DND-41 (cell line): ENCODE data around the gene CASP4.
A peak's percentile ranks its signal among the peaks of the same experiment; 100 is the strongest.

ENCODE experiments used
- ATAC-seq: fragments of 200-7000 bp; cut with Tn5 transposase; 3 replicates; pipeline ENCODE4 v1.9.1; 2021; ENCODE audit warnings: low read depth; ENCODE audit not compliant: insufficient read depth
- DNase-seq: peaks from one replicate; pipeline ENCODE4 v3.0.0-alpha.2; 2020
- H2AFZ ChIP-seq: 2 replicates; pipeline ENCODE4 v1.6.0; 2012; ENCODE audit warnings: low read depth, low read length
- H3K27ac ChIP-seq: 2 replicates; pipeline ENCODE4 v1.5.1; 2012; ENCODE audit warnings: low read length, inconsistent platforms
- H3K27me3 ChIP-seq: fragments of 200-600 bp; sonication (generic); 2 replicates; pipeline ENCODE4 v1.6.0; 2012; ENCODE audit warnings: low read length, mild to moderate bottlenecking, inconsistent platforms; ENCODE audit not compliant: insufficient read depth, poor library complexity
- H3K36me3 ChIP-seq: 2 replicates; pipeline ENCODE4 v1.5.1; 2012; ENCODE audit warnings: low read length, inconsistent platforms; ENCODE audit not compliant: insufficient read depth
- H3K4me1 ChIP-seq: 2 replicates; pipeline ENCODE4 v1.5.1; 2012; ENCODE audit warnings: mild to moderate bottlenecking, low read length; ENCODE audit not compliant: insufficient read depth
- H3K4me2 ChIP-seq: 2 replicates; pipeline ENCODE4 v1.6.0; 2012; ENCODE audit warnings: mild to moderate bottlenecking, moderate library complexity, low read length, inconsistent platforms; ENCODE audit not compliant: insufficient read depth
- H3K4me3 ChIP-seq, 2 experiments: fragments of 200-600 bp in 1 of 2; shearing (Covaris generic) in 1 of 2; 2 replicates each; pipeline ENCODE4 v1.5.1; 2012 to 2016; ENCODE audit warnings: inconsistent platforms in 2 of 2, low read length in 2 of 2, mild to moderate bottlenecking in 2 of 2, low read depth in 1 of 2, moderate library complexity in 1 of 2
- H3K79me2 ChIP-seq: 2 replicates; pipeline ENCODE4 v1.6.0; 2012; ENCODE audit warnings: low read length, inconsistent platforms; ENCODE audit not compliant: insufficient read depth
- H3K9ac ChIP-seq: 2 replicates; pipeline ENCODE4 v1.6.0; 2012; ENCODE audit warnings: low read depth, mild to moderate bottlenecking, inconsistent platforms, low read length, moderate library complexity
- H3K9me3 ChIP-seq: 2 replicates; pipeline ENCODE4 v1.5.1; 2012; ENCODE audit warnings: low read length, moderate library complexity, mild to moderate bottlenecking, inconsistent platforms; ENCODE audit not compliant: insufficient read depth, severe bottlenecking
- H4K20me1 ChIP-seq: 2 replicates; pipeline ENCODE4 v1.6.0; 2012; ENCODE audit warnings: low read length; ENCODE audit not compliant: insufficient read depth
- EZH2 ChIP-seq: IDR thresholded peaks from 3 replicates; pipeline ENCODE4 v1.6.1; 2012; ENCODE audit warnings: borderline replicate concordance, low read depth, mild to moderate bottlenecking, moderate library complexity, low read length, inconsistent platforms; ENCODE audit not compliant: severe bottlenecking
- TF ChIP-seq, protein P1 (sequence below): IDR thresholded peaks from 2 replicates; pipeline ENCODE4 v1.5.1; 2012; ENCODE audit warnings: borderline replicate concordance, low read length, moderate library complexity, mild to moderate bottlenecking; ENCODE audit not compliant: poor library complexity, severe bottlenecking; ENCODE audit errors: extremely low read depth

Gene CASP4

DNA sequence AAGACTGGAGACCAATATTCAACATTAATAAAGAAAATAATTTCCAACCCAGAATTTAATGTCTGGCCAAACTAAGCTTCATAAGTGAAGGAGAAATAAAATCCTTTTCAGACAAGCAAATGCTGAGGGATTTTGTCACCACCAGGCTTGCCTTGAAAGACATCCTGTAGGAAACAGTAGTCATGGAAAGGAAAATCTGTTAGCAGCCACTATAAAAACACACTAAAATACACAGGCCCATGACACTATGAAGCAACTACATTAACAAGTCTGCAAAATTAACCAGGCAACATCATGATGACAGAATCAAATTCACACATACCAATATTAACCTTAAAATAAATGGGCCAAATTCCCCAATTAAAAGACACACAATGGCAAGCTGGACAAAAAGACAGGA is 2.4 kb upstream of the CASP4 start:
- H3K27ac ChIP-seq, result no peak overlapping the region
- no peak for TF ChIP-seq EZH2
- TF ChIP-seq, protein P1, sequence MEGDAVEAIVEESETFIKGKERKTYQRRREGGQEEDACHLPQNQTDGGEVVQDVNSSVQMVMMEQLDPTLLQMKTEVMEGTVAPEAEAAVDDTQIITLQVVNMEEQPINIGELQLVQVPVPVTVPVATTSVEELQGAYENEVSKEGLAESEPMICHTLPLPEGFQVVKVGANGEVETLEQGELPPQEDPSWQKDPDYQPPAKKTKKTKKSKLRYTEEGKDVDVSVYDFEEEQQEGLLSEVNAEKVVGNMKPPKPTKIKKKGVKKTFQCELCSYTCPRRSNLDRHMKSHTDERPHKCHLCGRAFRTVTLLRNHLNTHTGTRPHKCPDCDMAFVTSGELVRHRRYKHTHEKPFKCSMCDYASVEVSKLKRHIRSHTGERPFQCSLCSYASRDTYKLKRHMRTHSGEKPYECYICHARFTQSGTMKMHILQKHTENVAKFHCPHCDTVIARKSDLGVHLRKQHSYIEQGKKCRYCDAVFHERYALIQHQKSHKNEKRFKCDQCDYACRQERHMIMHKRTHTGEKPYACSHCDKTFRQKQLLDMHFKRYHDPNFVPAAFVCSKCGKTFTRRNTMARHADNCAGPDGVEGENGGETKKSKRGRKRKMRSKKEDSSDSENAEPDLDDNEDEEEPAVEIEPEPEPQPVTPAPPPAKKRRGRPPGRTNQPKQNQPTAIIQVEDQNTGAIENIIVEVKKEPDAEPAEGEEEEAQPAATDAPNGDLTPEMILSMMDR, result no peak

GRCh38 chr11:104968856-104969776 is 742 bp upstream of the CASP4 start:
- H4K20me1 ChIP-seq, result no peaks in the 10 kb centered on the region
- ATAC-seq, result peak; percentile 17
- H3K4me1 ChIP-seq, result peaks cover 33% of the 10 kb centered on the region
- H3K9me3 ChIP-seq, result peaks cover 21% of the 10 kb centered on the region
- TF ChIP-seq EZH2, result no peak
- TF ChIP-seq, protein P1, result no peak
- peak overlapping the region; percentile 94 for H3K27ac ChIP-seq
- peak overlapping the region; percentile 83 for H3K9ac ChIP-seq
- peaks cover 24% of the 10 kb centered on the region for H3K36me3 ChIP-seq
- peak overlapping the region; percentile 66 for H2AFZ ChIP-seq
- peak overlapping the region; percentile 81 for H3K4me2 ChIP-seq
- peak overlapping the region; percentile 55 to 62; a peak in 3 of 4 replicates for H3K4me3 ChIP-seq
- peak; percentile 11 for DNase-seq
- H3K79me2 ChIP-seq, result peaks cover 40% of the 10 kb centered on the region
- H3K27me3 ChIP-seq, result no peaks in the 10 kb centered on the region

More for the DNA sequence above, 2.4 kb upstream of the CASP4 start:
- no peak overlapping the region for H2AFZ ChIP-seq
- no peak overlapping the region for H3K9ac ChIP-seq
- H3K4me1 ChIP-seq, result peaks cover 30% of the 10 kb centered on the region
- peaks cover 26% of the 10 kb centered on the region for H3K79me2 ChIP-seq
- no peak overlapping the region for H3K4me2 ChIP-seq
- no peaks in the 10 kb centered on the region for H3K27me3 ChIP-seq
- ATAC-seq, result no peak
- no peaks in the 10 kb centered on the region for H4K20me1 ChIP-seq
- peaks cover 8% of the 10 kb centered on the region for H3K9me3 ChIP-seq
- H3K36me3 ChIP-seq, result peaks cover 8% of the 10 kb centered on the region
- H3K4me3 ChIP-seq, result no peak overlapping the region
- no peak for DNase-seq

DNA sequence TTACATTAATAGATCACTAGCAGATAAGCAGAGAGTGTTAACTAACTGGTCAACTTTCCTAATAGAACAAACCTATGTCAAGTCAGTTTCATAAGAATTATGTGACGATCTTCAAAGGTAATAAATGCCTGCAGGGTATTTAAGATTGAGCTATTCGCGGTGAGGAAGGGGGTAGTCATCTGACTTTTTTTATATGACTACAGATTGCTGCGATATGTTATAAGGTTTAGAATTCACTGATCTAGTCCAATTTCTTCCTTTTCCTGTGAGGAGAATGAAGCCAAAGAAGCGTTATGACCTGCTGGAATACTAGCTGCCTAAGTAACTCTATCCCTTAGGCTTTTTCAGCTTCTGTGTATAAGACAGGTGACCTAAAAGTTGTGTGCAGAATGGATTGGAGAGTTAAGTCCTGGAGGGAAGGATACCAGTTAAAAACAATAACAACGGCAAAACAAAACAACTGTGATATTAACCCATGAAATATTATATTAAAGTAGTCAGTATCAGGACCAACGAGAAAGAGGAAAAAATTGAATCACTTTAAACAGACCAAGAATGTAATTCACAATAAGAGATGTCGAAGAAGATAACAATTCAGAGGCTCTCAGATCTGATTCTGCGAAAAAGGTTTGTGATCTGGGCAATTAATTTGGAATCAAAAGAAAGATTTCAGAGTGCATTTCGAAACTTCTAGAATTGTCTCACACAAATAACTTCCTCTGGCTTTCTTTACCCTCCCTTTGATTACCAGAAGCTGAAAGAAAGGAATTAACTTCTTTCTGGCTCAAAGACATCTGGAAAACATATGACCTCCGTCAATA is 630 bp downstream of the CASP4 start:
- H3K27ac ChIP-seq, result peak overlapping the region; percentile 94

More for the DNA sequence above, 630 bp downstream of the CASP4 start:
- Histone ChIP-seq H4K20me1 (no peaks in the 10 kb centered on the region), H3K4me2 (peak overlapping the region; percentile 81), H3K9ac (peak overlapping the region; percentile 83), H3K4me1 (peaks cover 33% of the 10 kb centered on the region), H3K79me2 (peaks cover 53% of the 10 kb centered on the region), H3K9me3 (peaks cover 28% of the 10 kb centered on the region), H2AFZ (peak overlapping the region; percentile 66), H3K4me3 (peak overlapping the region; percentile 55 to 62), H3K27me3 (no peaks in the 10 kb centered on the region), H3K36me3 (peaks cover 36% of the 10 kb centered on the region)
- DNase-seq (no peak), ATAC-seq (peak; percentile 28)
- TF ChIP-seq EZH2, result no peak
- TF ChIP-seq, protein P1, result no peak
